AG04449 (cell line): ENCODE results near the gene CFAP46.

Experiments used
- CTCF ChIA-PET: fragments of 350-600 bp; formaldehyde crosslinking; extraction: SDS; loops from one replicate; lab custom pipeline; 2021; ENCODE audit warnings: antibody characterized with exemption; lab: Yijun Ruan, JAX
- POLR2A ChIA-PET: fragments of 400-600, 350-600 bp; formaldehyde crosslinking; extraction: SDS; loops from one replicate; lab custom pipeline; 2020; ENCODE audit warnings: antibody characterized with exemption, inconsistent platforms; lab: Yijun Ruan, JAX
- DNase-seq: peaks from one replicate; pipeline ENCODE4 v3.0.0-alpha.2; 2010; ENCODE audit warnings: low read depth, low spot score
- H3K4me3 ChIP-seq: 2 replicates; pipeline ENCODE4 v1.5.1; 2011; ENCODE audit warnings: low read depth, mild to moderate bottlenecking, control low read depth, low read length
- TF ChIP-seq, protein P1 (sequence below): IDR thresholded peaks from one replicate; pipeline ENCODE4 v1.5.1; 2011; ENCODE audit warnings: mild to moderate bottlenecking, moderate library complexity, low read length, control low read depth, inconsistent platforms; ENCODE audit not compliant: insufficient read depth; ENCODE audit errors: missing control alignments

The CFAP46 gene

DNA sequence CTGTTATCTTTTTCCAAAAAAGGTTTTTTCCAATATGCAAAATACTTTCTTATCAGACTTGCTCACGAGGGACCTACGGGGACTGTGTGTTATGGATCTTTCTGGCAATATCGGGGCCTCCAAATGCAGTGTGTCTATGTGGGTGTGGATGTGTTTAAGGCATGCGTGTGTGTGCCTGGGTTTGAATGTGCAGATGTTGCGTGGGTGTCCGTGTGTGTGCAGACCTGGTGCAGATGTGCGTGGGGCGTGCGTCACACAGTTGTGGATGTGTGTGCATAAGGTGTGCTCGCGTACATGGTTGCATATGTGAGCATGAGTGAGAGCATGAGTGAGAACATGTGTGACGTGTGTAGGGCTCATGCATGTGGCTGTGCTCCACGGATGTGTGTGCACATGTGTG lies 176.1 kb downstream of the CFAP46 start:
- no peak overlapping the region for H3K4me3 ChIP-seq
- ChIA-PET CTCF (interaction anchor here (0.7 kb wide), 1 partner anchor 11 kb away, joined by 3 read pairs; no protein-coding TSS in a partner anchor), POLR2A (no interaction called here)
- no peak for DNase-seq
- TF ChIP-seq, protein P1, sequence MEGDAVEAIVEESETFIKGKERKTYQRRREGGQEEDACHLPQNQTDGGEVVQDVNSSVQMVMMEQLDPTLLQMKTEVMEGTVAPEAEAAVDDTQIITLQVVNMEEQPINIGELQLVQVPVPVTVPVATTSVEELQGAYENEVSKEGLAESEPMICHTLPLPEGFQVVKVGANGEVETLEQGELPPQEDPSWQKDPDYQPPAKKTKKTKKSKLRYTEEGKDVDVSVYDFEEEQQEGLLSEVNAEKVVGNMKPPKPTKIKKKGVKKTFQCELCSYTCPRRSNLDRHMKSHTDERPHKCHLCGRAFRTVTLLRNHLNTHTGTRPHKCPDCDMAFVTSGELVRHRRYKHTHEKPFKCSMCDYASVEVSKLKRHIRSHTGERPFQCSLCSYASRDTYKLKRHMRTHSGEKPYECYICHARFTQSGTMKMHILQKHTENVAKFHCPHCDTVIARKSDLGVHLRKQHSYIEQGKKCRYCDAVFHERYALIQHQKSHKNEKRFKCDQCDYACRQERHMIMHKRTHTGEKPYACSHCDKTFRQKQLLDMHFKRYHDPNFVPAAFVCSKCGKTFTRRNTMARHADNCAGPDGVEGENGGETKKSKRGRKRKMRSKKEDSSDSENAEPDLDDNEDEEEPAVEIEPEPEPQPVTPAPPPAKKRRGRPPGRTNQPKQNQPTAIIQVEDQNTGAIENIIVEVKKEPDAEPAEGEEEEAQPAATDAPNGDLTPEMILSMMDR: no peak

DNA sequence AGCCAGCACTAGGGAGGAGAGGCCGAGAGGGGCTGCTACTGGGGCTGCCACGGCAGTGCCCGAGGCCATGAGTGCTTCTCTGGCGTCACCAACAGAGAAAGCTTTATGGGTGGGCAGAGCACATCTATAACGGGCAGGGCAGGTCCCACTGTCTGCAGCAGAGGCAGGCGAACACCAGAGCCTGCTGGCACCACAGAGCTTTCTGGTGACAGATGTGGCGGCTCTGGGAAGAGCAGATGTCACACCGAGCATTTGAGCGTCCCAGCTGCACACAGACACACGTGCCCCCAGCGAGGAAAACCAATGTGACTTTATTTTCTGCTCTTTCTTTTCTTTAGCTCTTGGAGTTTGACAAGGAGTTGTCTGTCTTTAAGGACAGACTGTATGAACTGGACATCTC lies 176.9 kb downstream of the CFAP46 start:
- no peak overlapping the region for H3K4me3 ChIP-seq
- ChIA-PET POLR2A (no interaction called here), CTCF (no interaction called here)
- TF ChIP-seq, protein P1: no peak
- no peak for DNase-seq

DNA sequence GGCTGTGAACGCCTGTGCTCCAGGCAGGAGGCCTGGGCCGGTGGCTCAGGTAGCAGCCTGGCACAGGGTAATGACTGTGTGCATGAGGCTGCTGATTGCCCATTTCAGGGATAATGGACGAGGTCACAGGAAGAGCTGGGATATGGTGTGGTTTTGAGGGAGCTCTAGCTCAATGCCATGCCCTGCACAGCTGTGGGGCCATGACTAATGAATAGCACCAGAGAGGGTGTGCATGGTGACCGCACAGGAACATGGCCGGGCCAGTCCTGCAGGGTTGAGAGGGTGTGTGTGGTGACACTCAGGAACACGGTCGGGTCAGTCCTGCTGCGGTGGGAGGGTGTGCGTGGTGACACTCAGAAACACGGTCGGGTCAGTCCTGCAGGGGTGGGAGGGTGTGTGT lies 178.3 kb downstream of the CFAP46 start:
- H3K4me3 ChIP-seq: no peak overlapping the region
- TF ChIP-seq, protein P1: no peak
- POLR2A ChIA-PET: no interaction called here
- no peak for DNase-seq
- CTCF ChIA-PET: interaction anchor here (0.6 kb wide), 1 partner anchor 110 kb away, joined by 4 read pairs; no protein-coding TSS in a partner anchor

DNA sequence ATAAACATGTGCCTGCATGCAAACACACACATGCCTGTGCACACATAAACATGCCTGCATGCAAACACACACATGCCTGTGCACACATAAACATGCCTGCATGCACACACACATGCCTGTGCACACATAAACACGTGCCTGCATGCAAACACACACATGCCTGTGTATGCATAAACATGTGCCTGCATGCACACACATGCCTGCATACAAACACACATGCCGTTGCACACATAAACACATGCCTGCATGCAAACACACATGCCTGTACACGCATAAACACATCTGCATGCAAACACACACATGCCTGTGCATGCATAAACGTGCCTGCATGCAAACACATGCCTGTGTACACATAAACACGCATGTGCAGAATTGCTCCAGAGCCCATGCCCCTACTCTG lies 178.8 kb downstream of the CFAP46 start:
- H3K4me3 ChIP-seq: no peak overlapping the region
- DNase-seq: no peak
- POLR2A ChIA-PET: no interaction called here
- CTCF ChIA-PET: no interaction called here
- TF ChIP-seq, protein P1: no peak

DNA sequence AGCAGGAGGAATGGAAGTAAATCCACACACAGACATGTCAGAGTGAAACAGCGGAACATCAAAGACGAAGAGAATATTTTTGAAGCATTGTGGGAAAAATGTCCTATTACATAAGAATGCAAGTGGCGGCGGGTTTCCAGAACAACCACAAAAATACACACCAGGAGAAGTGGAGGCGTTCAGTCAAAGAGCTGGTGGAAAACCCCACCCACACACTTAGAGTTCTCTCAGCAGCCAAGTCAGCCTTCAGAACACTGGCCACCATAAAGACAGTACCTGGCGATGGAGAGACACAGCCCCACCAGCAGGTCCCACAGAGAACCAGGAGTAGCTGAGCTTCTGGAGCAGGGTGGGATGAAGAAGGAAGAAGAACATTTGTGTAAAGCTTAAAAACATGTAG lies 180.1 kb downstream of the CFAP46 start:
- no peak for DNase-seq
- POLR2A ChIA-PET: no interaction called here

DNA sequence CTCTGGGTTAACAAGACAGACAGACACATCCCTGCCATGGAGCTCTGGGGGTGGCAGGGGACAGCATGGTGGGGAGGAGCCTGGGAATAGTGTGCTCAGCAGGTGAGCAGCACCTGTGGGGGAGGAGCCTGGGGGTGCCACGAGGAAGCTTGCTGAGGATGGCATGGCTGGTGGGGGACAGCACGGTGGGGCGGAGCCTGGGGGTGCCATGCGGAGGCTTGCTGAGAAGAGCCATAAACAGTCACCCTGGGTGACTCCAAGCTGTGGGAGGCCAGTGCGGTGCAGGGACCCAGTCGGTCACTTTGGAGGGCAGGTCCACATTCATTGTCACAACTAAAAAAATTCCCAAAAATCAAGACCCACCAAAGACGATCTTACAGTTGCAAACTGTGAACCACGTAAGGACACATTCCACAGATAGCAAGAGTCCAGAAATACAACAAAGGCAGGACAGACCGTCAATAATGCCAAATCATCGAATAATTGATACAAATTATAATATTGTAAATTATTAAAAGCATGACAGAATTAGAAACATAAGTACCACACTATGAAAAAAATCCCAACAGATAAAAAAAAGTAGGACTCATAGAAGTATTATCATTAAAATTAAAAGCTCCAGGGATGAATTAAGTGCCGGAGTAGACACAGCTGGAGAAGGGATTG lies 180.8 kb downstream of the CFAP46 start:
- no peak for DNase-seq
- TF ChIP-seq, protein P1: no peak
- POLR2A ChIA-PET: no interaction called here
- no peak overlapping the region for H3K4me3 ChIP-seq
- CTCF ChIA-PET: interaction anchor here (0.9 to 1.4 kb wide), 2 partner anchors 14 to 107 kb away, joined by 3 read pairs; no protein-coding TSS in a partner anchor

More for the DNA sequence above, 180.1 kb downstream of the CFAP46 start:
- TF ChIP-seq, protein P1: no peak
- CTCF ChIA-PET: interaction anchor here (1.4 kb wide), 1 partner anchor 108 kb away, joined by 3 read pairs; no protein-coding TSS in a partner anchor
- H3K4me3 ChIP-seq: no peak overlapping the region
